ENCODE measurements around the gene HERC5.
"Not testable (repeated sequence)": the region's sequence is repeated elsewhere in the genome, so short reads cannot be mapped to it uniquely, and the experiment has no call there.

The HERC5 gene

GRCh38 chr4:88418411-88418810 is 38.5 kb upstream of the HERC5 start:
- Histone ChIP-seq H3K4me1 (ENCODE audit: insufficient read depth, insufficient read length) (no peaks in the 10 kb centered on the region), H3K36me3 (ENCODE audit: insufficient read depth, insufficient read length, low read length) (peaks cover 6% of the 10 kb centered on the region), H3K27me3 (ENCODE audit: insufficient read depth, insufficient read length) (no peaks in the 10 kb centered on the region), H3K9me3 (ENCODE audit: insufficient read depth, low read length) (no peaks in the 10 kb centered on the region), H3K4me3 (ENCODE audit: insufficient read length, low read depth) (no peak overlapping the region), H3K9ac (ENCODE audit: insufficient read length, low read depth) (no peak overlapping the region)
- DNase-seq (ENCODE audit: low read depth, low spot score): no peak
- no peak for TF ChIP-seq YY1 (IDR thresholded peaks at IDR 0.05; ENCODE audit: insufficient read depth, insufficient read length)
- TF ChIP-seq ZNF274 (IDR thresholded peaks at IDR 0.05; ENCODE audit: low read depth, low read length): no peak
- no peak for TF ChIP-seq SUZ12 (IDR thresholded peaks at IDR 0.05; ENCODE audit: extremely low read depth, insufficient read depth, insufficient read length)

DNA sequence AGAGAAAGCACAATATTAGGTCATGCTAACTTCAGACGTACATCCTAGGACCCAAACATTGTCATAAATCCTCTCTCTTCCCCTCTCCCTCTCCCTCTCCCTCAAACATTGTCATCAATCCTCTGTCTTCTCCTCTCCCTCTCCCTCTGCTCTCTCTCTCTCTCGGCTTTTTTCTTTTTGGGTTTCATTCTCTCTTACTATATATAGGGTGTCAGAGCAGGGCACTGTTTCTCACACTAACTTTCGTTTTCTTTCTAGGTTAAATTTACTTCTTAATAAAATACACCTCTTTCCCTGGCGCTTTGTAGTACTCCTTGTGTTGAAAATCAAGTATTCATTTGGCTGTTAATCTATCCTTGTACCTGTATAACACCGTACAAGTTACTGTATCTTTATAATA is 37.0 kb upstream of the HERC5 start:
- H3K9ac ChIP-seq (ENCODE audit: insufficient read length, low read depth): no peak overlapping the region
- H3K4me1 ChIP-seq (ENCODE audit: insufficient read depth, insufficient read length): no peaks in the 10 kb centered on the region
- no peaks in the 10 kb centered on the region for H3K27me3 ChIP-seq (ENCODE audit: insufficient read depth, insufficient read length)
- H3K36me3 ChIP-seq (ENCODE audit: insufficient read depth, insufficient read length, low read length): peaks cover 6% of the 10 kb centered on the region
- no peaks in the 10 kb centered on the region for H3K9me3 ChIP-seq (ENCODE audit: insufficient read depth, low read length)
- DNase-seq (ENCODE audit: low read depth, low spot score): no peak
- H3K4me3 ChIP-seq (ENCODE audit: insufficient read length, low read depth): no peak overlapping the region
- TF ChIP-seq ZNF274 (IDR thresholded peaks at IDR 0.05; ENCODE audit: low read depth, low read length): no peak
- TF ChIP-seq YY1 (IDR thresholded peaks at IDR 0.05; ENCODE audit: insufficient read depth, insufficient read length): no peak
- TF ChIP-seq SUZ12 (IDR thresholded peaks at IDR 0.05; ENCODE audit: extremely low read depth, insufficient read depth, insufficient read length): no peak

GRCh38 chr4:88420844-88421243 is 36.1 kb upstream of the HERC5 start:
- no peak for TF ChIP-seq YY1 (IDR thresholded peaks at IDR 0.05; ENCODE audit: insufficient read depth, insufficient read length)
- TF ChIP-seq SUZ12 (IDR thresholded peaks at IDR 0.05; ENCODE audit: extremely low read depth, insufficient read depth, insufficient read length): no peak
- TF ChIP-seq ZNF274 (IDR thresholded peaks at IDR 0.05; ENCODE audit: low read depth, low read length): no peak
- Histone ChIP-seq H3K36me3 (ENCODE audit: insufficient read depth, insufficient read length, low read length) (peaks cover 1% of the 10 kb centered on the region), H3K4me1 (ENCODE audit: insufficient read depth, insufficient read length) (no peaks in the 10 kb centered on the region), H3K9me3 (ENCODE audit: insufficient read depth, low read length) (no peaks in the 10 kb centered on the region), H3K27me3 (ENCODE audit: insufficient read depth, insufficient read length) (no peaks in the 10 kb centered on the region), H3K4me3 (ENCODE audit: insufficient read length, low read depth) (no peak overlapping the region), H3K9ac (ENCODE audit: insufficient read length, low read depth) (no peak overlapping the region)
- DNase-seq (ENCODE audit: low read depth, low spot score): no peak

GRCh38 chr4:88422403-88422802 is 34.5 kb upstream of the HERC5 start:
- Histone ChIP-seq H3K9me3 (ENCODE audit: insufficient read depth, low read length) (no peaks in the 10 kb centered on the region), H3K36me3 (ENCODE audit: insufficient read depth, insufficient read length, low read length) (no peaks in the 10 kb centered on the region), H3K4me1 (ENCODE audit: insufficient read depth, insufficient read length) (no peaks in the 10 kb centered on the region), H3K27me3 (ENCODE audit: insufficient read depth, insufficient read length) (no peaks in the 10 kb centered on the region), H3K9ac (ENCODE audit: insufficient read length, low read depth) (no peak overlapping the region), H3K4me3 (ENCODE audit: insufficient read length, low read depth) (no peak overlapping the region)
- no peak for DNase-seq (ENCODE audit: low read depth, low spot score)
- TF ChIP-seq ZNF274 (IDR thresholded peaks at IDR 0.05; ENCODE audit: low read depth, low read length): no peak
- TF ChIP-seq YY1 (IDR thresholded peaks at IDR 0.05; ENCODE audit: insufficient read depth, insufficient read length): no peak
- no peak for TF ChIP-seq SUZ12 (IDR thresholded peaks at IDR 0.05; ENCODE audit: extremely low read depth, insufficient read depth, insufficient read length)

DNA sequence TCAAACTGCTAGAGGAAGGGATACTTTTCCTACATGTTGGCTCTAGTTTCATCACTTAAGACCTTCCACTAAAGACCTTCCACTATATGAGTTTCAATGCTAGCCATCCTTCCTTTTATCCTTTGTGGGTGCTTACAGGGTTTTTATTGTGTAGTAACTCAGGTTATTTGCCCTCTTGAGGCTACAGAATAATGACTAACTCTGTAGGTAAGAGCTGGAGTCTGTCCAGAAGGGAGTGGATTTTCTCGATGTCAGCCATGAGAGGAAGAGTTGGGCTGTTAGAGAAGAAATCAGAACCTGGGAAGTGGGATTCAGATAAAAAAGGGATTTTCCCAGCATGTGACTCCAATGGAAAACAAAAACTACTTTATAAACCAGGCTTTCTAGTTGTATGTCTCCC is 27.5 kb upstream of the HERC5 start:
- Histone ChIP-seq H3K9me3 (ENCODE audit: insufficient read depth, low read length) (peaks cover 9% of the 10 kb centered on the region; the same call in 1 of the 2 replicates), H3K36me3 (ENCODE audit: insufficient read depth, insufficient read length, low read length) (no peaks in the 10 kb centered on the region), H3K9ac (ENCODE audit: insufficient read length, low read depth) (no peak overlapping the region), H3K27me3 (ENCODE audit: insufficient read depth, insufficient read length) (no peaks in the 10 kb centered on the region), H3K4me3 (ENCODE audit: insufficient read length, low read depth) (no peak overlapping the region), H3K4me1 (ENCODE audit: insufficient read depth, insufficient read length) (no peaks in the 10 kb centered on the region)
- TF ChIP-seq ZNF274 (IDR thresholded peaks at IDR 0.05; ENCODE audit: low read depth, low read length): no peak
- TF ChIP-seq YY1 (IDR thresholded peaks at IDR 0.05; ENCODE audit: insufficient read depth, insufficient read length): no peak
- TF ChIP-seq SUZ12 (IDR thresholded peaks at IDR 0.05; ENCODE audit: extremely low read depth, insufficient read depth, insufficient read length): no peak
- DNase-seq (ENCODE audit: low read depth, low spot score): no peak

DNA sequence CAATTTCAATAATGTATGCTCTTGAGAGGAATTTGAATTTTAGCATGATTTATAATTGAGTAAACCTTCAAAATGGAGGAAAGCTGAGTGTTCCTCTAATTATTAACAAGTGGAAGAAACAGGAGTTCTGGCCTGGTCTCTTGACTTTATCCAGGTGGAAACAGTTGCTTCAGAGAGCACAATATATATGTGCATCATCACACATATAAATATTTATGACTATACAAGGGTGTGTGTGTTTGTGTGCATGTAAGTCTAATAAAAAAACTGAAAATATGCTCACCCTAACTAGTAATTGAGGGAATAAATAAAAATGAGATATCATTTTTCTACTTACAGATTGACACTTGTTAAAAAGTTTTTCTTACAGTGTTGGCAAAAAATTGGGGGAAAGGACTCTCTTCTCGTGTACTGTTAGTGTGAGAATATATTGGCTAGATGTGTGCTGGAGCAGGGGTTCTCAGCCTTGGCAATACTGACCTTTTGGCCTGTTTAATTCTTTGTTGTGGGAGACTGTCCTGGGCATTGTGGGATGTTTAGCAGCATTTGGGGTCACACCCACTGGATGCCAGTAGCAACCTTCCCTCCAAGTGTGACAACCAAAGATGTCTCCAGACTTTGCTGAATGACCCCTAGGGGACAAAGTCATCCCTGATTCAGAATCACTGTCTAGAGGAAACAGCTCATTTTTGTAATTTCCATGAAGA is 20.8 kb upstream of the HERC5 start:
- H3K9ac ChIP-seq (ENCODE audit: insufficient read length, low read depth): no peak overlapping the region
- TF ChIP-seq YY1 (IDR thresholded peaks at IDR 0.05; ENCODE audit: insufficient read depth, insufficient read length) (no peak), ZNF274 (IDR thresholded peaks at IDR 0.05; ENCODE audit: low read depth, low read length) (no peak), SUZ12 (IDR thresholded peaks at IDR 0.05; ENCODE audit: extremely low read depth, insufficient read depth, insufficient read length) (no peak)
- peaks cover 19% of the 10 kb centered on the region; the same call in 1 of the 2 replicates for H3K9me3 ChIP-seq (ENCODE audit: insufficient read depth, low read length)
- no peaks in the 10 kb centered on the region for H3K27me3 ChIP-seq (ENCODE audit: insufficient read depth, insufficient read length)
- no peaks in the 10 kb centered on the region for H3K36me3 ChIP-seq (ENCODE audit: insufficient read depth, insufficient read length, low read length)
- no peaks in the 10 kb centered on the region for H3K4me1 ChIP-seq (ENCODE audit: insufficient read depth, insufficient read length)
- no peak for DNase-seq (ENCODE audit: low read depth, low spot score)
- no peak overlapping the region for H3K4me3 ChIP-seq (ENCODE audit: insufficient read length, low read depth)

- not testable (repeated sequence) for H3K9ac ChIP-seq (ENCODE audit: insufficient read length, low read depth); H3K4me1 ChIP-seq (ENCODE audit: insufficient read depth, insufficient read length); H3K27me3 ChIP-seq (ENCODE audit: insufficient read depth, insufficient read length); DNase-seq (ENCODE audit: low read depth, low spot score); H3K4me3 ChIP-seq (ENCODE audit: insufficient read length, low read depth); H3K36me3 ChIP-seq (ENCODE audit: insufficient read depth, insufficient read length, low read length)
- peaks cover 26% of the 10 kb centered on the region for H3K9me3 ChIP-seq (ENCODE audit: insufficient read depth, low read length)
These were observed 19.0 kb upstream of the HERC5 start for GRCh38 chr4:88437873-88438272.

Measured in NT2/D1 (cell line).